SK-N-SH treated with all-trans-retinoic acid at 6 μM for 48 hours (cell line): ENCODE measurements around the gene MEIS2.

Source experiments
- ATAC-seq: fragments of 200-7000 bp; cut with Tn5 transposase; 3 replicates; pipeline ENCODE4 v1.9.1; 2020; ENCODE audit warnings: mild to moderate bottlenecking, moderate library complexity
- ARNTL ChIP-seq: fragments of 450-650 bp; formaldehyde crosslinking; IDR thresholded peaks from 2 replicates; pipeline ENCODE4 v1.5.0; 2020; ENCODE audit warnings: low read depth, mild to moderate bottlenecking, moderate library complexity, borderline replicate concordance
- BACH2 ChIP-seq: fragments of 250-450 bp; sonication (Bioruptor Pico); IDR thresholded peaks from 2 replicates; pipeline ENCODE4 v1.9.0; 2021; ENCODE audit warnings: mild to moderate bottlenecking, borderline replicate concordance
- GLIS3 ChIP-seq: fragments of 250-450 bp; sonication (Bioruptor Pico); IDR thresholded peaks from 2 replicates; pipeline ENCODE4 v1.5.0; 2020; ENCODE audit warnings: mild to moderate bottlenecking, moderate library complexity
- ISL1 ChIP-seq: fragments of 250-450 bp; sonication (Bioruptor Pico); IDR thresholded peaks from 2 replicates; pipeline ENCODE4 v2.1.2; 2022; ENCODE audit warnings: mild to moderate bottlenecking, moderate library complexity
- OSR1 ChIP-seq: fragments of 250-450 bp; sonication (Bioruptor Pico); IDR thresholded peaks from 2 replicates; pipeline ENCODE4 v1.8.0; 2022; ENCODE audit warnings: moderate library complexity, mild to moderate bottlenecking, inconsistent platforms
- RARB ChIP-seq: fragments of 250-450 bp; sonication (Bioruptor Pico); IDR thresholded peaks from 2 replicates; pipeline ENCODE4 v1.8.0; 2021; ENCODE audit warnings: mild to moderate bottlenecking, moderate library complexity
- SNAI2 ChIP-seq: fragments of 250-450 bp; sonication (Bioruptor Pico); IDR thresholded peaks from 2 replicates; pipeline ENCODE4 v1.5.0; 2020; ENCODE audit warnings: mild to moderate bottlenecking, moderate library complexity
- TCF4 ChIP-seq: fragments of 250-450 bp; sonication (Bioruptor Pico); IDR thresholded peaks from 2 replicates; pipeline ENCODE4 v1.8.0; 2021; ENCODE audit warnings: mild to moderate bottlenecking, moderate library complexity, borderline replicate concordance
- TOX ChIP-seq: fragments of 250-450 bp; sonication (Bioruptor Pico); IDR thresholded peaks from 2 replicates; pipeline ENCODE4 v1.8.0; 2021; ENCODE audit warnings: mild to moderate bottlenecking, moderate library complexity, borderline replicate concordance
- ZFP3 ChIP-seq: fragments of 250-450 bp; sonication (Bioruptor Pico); IDR thresholded peaks from 2 replicates; pipeline ENCODE4 v1.5.0; 2020; ENCODE audit warnings: mild to moderate bottlenecking, moderate library complexity
- ZNF565 ChIP-seq: fragments of 450-650 bp; formaldehyde crosslinking; conservative IDR thresholded peaks from 2 replicates; pipeline ENCODE4 v1.5.0; 2020; ENCODE audit warnings: low read depth, mild to moderate bottlenecking, moderate library complexity
- ZNF70 ChIP-seq: fragments of 450-650 bp; formaldehyde crosslinking; IDR thresholded peaks from 2 replicates; pipeline ENCODE4 v1.5.0; 2020; ENCODE audit warnings: mild to moderate bottlenecking, moderate library complexity
- ZNF8 ChIP-seq: fragments of 450-650 bp; formaldehyde crosslinking; IDR thresholded peaks from 2 replicates; pipeline ENCODE4 v1.5.0; 2020; ENCODE audit warnings: mild to moderate bottlenecking, moderate library complexity
- TF ChIP-seq, protein P1 (sequence below): fragments of 250-450 bp; sonication (Bioruptor Pico); IDR thresholded peaks from 2 replicates; pipeline ENCODE4 v1.8.0; 2021; ENCODE audit warnings: low read depth, mild to moderate bottlenecking, moderate library complexity, borderline replicate concordance
- TF ChIP-seq, protein P2 (sequence below): fragments of 250-450 bp; sonication (Bioruptor Pico); IDR thresholded peaks from 2 replicates; pipeline ENCODE4 v1.5.0; 2020; ENCODE audit warnings: mild to moderate bottlenecking, moderate library complexity
- TF ChIP-seq, protein P3 (sequence below): fragments of 250-450 bp; sonication (Bioruptor Pico); IDR thresholded peaks from 2 replicates; pipeline ENCODE4 v1.8.0; 2020; ENCODE audit warnings: mild to moderate bottlenecking, moderate library complexity, borderline replicate concordance
- TF ChIP-seq, protein P4 (sequence below): fragments of 250-450 bp; sonication (Bioruptor Pico); IDR thresholded peaks from 2 replicates; pipeline ENCODE4 v1.5.1; 2020; ENCODE audit warnings: low read depth, mild to moderate bottlenecking, moderate library complexity

The MEIS2 gene

DNA sequence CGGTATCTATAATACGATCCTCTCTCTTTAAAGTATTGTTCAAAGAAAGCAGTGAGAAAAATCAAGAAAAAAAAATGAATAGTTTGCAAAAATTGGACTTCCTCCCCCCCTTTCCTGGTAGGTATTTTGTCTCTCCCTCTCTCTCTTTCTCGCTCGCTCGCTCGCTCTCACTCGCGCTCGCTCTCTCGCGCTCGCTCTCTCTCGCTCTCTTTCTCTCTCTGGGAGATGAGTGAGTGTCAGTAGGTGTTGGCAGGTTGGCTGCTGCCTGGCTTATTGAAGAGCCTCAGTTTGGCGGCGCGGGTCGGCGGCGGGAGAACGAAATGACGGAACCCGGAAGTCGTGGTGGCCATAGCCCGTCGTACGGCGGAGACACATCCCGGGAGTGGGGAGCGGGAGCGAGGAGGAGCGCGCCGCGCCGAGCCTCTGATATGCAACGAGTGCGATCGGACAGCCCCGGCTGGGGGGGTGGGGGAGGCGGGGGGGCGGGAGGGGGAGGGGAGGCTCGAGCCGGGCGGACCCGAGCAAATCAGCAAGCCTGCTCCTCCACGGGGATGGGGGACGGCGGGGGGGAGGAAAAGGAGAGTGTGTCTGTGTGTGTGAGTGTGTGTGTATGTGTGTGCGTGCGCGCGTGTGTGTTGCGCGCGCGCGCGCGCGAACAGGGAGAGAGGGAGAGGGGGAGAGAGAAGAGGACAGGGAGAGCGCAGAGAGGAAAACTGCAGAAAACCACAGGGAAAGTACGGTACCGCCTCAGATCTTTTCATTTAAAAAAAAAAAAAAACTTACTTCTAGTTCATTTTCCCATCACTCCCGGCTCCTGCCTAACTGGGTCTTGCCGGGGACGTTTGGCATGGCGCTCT lies at the start of gene MEIS2:
MEIS2 (minus strand) TSS at position 441 of the 857 bp plus-strand sequence. CDS start 1,083 bp downstream, outside the sequence.
- TF ChIP-seq ZFP3 (no peak), ZNF70 (CRISPR knock-in tag) (no peak), SNAI2 (0 out of 2 replicates have a peak, but pooled peaks have one; percentile 3), ISL1 (CRISPR knock-in tag) (no peak)
- TF ChIP-seq, protein P1, sequence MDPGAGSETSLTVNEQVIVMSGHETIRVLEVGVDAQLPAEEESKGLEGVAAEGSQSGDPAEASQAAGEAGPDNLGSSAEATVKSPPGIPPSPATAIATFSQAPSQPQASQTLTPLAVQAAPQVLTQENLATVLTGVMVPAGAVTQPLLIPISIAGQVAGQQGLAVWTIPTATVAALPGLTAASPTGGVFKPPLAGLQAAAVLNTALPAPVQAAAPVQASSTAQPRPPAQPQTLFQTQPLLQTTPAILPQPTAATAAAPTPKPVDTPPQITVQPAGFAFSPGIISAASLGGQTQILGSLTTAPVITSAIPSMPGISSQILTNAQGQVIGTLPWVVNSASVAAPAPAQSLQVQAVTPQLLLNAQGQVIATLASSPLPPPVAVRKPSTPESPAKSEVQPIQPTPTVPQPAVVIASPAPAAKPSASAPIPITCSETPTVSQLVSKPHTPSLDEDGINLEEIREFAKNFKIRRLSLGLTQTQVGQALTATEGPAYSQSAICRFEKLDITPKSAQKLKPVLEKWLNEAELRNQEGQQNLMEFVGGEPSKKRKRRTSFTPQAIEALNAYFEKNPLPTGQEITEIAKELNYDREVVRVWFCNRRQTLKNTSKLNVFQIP (CRISPR knock-in tag), result 0 out of 2 replicates have a peak, but pooled peaks have one; percentile 15
- TF ChIP-seq, protein P2, sequence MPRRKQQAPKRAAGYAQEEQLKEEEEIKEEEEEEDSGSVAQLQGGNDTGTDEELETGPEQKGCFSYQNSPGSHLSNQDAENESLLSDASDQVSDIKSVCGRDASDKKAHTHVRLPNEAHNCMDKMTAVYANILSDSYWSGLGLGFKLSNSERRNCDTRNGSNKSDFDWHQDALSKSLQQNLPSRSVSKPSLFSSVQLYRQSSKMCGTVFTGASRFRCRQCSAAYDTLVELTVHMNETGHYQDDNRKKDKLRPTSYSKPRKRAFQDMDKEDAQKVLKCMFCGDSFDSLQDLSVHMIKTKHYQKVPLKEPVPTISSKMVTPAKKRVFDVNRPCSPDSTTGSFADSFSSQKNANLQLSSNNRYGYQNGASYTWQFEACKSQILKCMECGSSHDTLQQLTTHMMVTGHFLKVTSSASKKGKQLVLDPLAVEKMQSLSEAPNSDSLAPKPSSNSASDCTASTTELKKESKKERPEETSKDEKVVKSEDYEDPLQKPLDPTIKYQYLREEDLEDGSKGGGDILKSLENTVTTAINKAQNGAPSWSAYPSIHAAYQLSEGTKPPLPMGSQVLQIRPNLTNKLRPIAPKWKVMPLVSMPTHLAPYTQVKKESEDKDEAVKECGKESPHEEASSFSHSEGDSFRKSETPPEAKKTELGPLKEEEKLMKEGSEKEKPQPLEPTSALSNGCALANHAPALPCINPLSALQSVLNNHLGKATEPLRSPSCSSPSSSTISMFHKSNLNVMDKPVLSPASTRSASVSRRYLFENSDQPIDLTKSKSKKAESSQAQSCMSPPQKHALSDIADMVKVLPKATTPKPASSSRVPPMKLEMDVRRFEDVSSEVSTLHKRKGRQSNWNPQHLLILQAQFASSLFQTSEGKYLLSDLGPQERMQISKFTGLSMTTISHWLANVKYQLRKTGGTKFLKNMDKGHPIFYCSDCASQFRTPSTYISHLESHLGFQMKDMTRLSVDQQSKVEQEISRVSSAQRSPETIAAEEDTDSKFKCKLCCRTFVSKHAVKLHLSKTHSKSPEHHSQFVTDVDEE (CRISPR knock-in tag), result peak; percentile 16; the same call in 1 of the 2 replicates
- TF ChIP-seq, protein P3, sequence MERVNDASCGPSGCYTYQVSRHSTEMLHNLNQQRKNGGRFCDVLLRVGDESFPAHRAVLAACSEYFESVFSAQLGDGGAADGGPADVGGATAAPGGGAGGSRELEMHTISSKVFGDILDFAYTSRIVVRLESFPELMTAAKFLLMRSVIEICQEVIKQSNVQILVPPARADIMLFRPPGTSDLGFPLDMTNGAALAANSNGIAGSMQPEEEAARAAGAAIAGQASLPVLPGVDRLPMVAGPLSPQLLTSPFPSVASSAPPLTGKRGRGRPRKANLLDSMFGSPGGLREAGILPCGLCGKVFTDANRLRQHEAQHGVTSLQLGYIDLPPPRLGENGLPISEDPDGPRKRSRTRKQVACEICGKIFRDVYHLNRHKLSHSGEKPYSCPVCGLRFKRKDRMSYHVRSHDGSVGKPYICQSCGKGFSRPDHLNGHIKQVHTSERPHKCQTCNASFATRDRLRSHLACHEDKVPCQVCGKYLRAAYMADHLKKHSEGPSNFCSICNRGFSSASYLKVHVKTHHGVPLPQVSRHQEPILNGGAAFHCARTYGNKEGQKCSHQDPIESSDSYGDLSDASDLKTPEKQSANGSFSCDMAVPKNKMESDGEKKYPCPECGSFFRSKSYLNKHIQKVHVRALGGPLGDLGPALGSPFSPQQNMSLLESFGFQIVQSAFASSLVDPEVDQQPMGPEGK (CRISPR knock-in tag), result 0 out of 2 replicates have a peak, but pooled peaks have one; percentile 35
- ATAC-seq, result peak; percentile 67

DNA sequence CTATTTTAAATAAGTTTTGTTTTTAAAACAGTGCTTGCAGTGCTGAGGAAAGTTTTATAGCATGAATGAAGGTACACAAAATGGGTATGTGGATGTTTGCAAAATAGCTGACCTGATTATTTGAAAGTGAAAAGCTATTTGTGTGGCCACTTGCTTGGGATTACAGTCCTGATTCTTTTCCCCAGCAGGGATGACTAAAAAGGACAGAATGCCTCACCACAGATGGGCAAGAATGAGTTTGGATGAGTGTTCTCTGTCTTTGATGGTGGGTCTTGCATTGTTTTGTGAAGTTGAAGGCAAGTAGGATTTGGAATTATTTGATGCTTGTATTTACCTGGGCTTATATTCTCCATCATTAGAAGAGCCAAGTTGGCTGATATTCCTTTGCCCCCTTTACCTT lies 48.8 kb upstream of the MEIS2 start:
- no peak for ATAC-seq
- TF ChIP-seq BACH2 (CRISPR knock-in tag), result no peak
- TF ChIP-seq, protein P1 (CRISPR knock-in tag), result no peak
- TF ChIP-seq, all 23 proteins: peak for 0

DNA sequence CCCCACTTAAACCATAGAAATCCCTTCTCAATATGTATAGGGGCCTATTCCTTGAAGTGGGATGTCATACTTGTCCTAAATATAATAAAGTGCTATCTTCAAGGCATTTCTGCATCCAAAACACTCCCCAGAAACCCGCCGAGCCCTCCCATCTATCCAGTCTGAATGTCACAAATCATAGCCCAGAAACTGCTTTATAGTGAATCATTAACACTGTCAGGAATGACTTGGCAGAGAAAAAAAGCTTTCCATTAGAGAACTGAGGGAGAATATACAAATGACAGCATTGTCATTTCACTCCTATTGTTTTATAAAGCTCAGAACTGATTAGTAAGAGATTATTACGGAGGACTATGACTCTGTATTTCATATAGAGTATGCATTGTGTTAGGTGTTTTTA lies 48.4 kb upstream of the MEIS2 start:
- ATAC-seq, result no peak
- TF ChIP-seq, protein P3 (CRISPR knock-in tag), result no peak
- TF ChIP-seq RARB (CRISPR knock-in tag), result no peak
- no peak for TF ChIP-seq ISL1 (CRISPR knock-in tag)
- no peak for TF ChIP-seq ARNTL (CRISPR knock-in tag)
- TF ChIP-seq GLIS3 (CRISPR knock-in tag), result no peak
- TF ChIP-seq, protein P4, sequence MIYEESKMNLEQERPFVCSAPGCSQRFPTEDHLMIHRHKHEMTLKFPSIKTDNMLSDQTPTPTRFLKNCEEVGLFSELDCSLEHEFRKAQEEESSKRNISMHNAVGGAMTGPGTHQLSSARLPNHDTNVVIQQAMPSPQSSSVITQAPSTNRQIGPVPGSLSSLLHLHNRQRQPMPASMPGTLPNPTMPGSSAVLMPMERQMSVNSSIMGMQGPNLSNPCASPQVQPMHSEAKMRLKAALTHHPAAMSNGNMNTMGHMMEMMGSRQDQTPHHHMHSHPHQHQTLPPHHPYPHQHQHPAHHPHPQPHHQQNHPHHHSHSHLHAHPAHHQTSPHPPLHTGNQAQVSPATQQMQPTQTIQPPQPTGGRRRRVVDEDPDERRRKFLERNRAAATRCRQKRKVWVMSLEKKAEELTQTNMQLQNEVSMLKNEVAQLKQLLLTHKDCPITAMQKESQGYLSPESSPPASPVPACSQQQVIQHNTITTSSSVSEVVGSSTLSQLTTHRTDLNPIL (CRISPR knock-in tag), result no peak
- no peak for TF ChIP-seq ZNF70 (CRISPR knock-in tag)
- no peak for TF ChIP-seq ZNF8 (CRISPR knock-in tag)
- no peak for TF ChIP-seq ZFP3
- TF ChIP-seq ZNF565 (CRISPR knock-in tag), result no peak
- no peak for TF ChIP-seq OSR1 (CRISPR knock-in tag)
- TF ChIP-seq TCF4 (CRISPR knock-in tag), result no peak
- no peak for TF ChIP-seq TOX (CRISPR knock-in tag)
- TF ChIP-seq, protein P1 (CRISPR knock-in tag), result no peak
- TF ChIP-seq, protein P2 (CRISPR knock-in tag), result no peak
- TF ChIP-seq BACH2 (CRISPR knock-in tag), result no peak
